Stimulated activated CD8-positive, alpha-beta memory T cell treated with anti-CD3 and anti-CD28 coated beads, Interleukin-15, amount 100 ng/mL, for 1 hour (primary cell): Measurements from ENCODE around the gene VPS72.

Experiments
- DNase-seq: peaks from one replicate; pipeline ENCODE4 v3.0.0-alpha.2; 2020; ENCODE audit warnings: low read depth

The VPS72 gene

GRCh38 chr1:151187205-151187604 is 2.8 kb downstream of the VPS72 start:
- DNase-seq, result no peak

- DNase-seq, result no peak
Observed at GRCh38 chr1:151184211-151184610, 5.8 kb downstream of the VPS72 start.

- no peak for DNase-seq
Observed at GRCh38 chr1:151176514-151177045, 13.4 kb downstream of the VPS72 start.

- DNase-seq, result no peak
Observed at GRCh38 chr1:151175863-151176262, 14.1 kb downstream of the VPS72 start, which contains the start of gene TMOD4. Gene TMOD4, minus strand, starts transcription at chr1:151175981. Its CDS starts 1,106 bp downstream, at chr1:151174875.

GRCh38 chr1:151175041-151175741 is 14.8 kb downstream of the VPS72 start:
- DNase-seq, result no peak

- DNase-seq, result no peak
Observed at GRCh38 chr1:151171190-151171589, 18.8 kb downstream of the VPS72 start.

GRCh38 chr1:151167116-151167515 is 22.9 kb downstream of the VPS72 start:
- DNase-seq, result no peak

GRCh38 chr1:151166505-151166956 is 23.5 kb downstream of the VPS72 start:
- no peak for DNase-seq

GRCh38 chr1:151165738-151166504 is 24.1 kb downstream of the VPS72 start, which contains the start of the genes LYSMD1 and SCNM1:
Gene LYSMD1, minus strand, starts transcription at chr1:151165902. Its CDS starts 644 bp downstream, at chr1:151165258.
Gene SCNM1, plus strand, starts transcription at chr1:151166144. Its CDS starts 9 bp downstream, at chr1:151166153.
- DNase-seq, result peak; percentile 88

- DNase-seq, result no peak
Observed at GRCh38 chr1:151165281-151165737, 24.7 kb downstream of the VPS72 start.

- no peak for DNase-seq
Observed at GRCh38 chr1:151164732-151165280, 25.2 kb downstream of the VPS72 start.

GRCh38 chr1:151159373-151159772 is 30.6 kb downstream of the VPS72 start:
- no peak for DNase-seq

- DNase-seq, result no peak
Observed at GRCh38 chr1:151158751-151159251, 31.2 kb downstream of the VPS72 start.

GRCh38 chr1:151158326-151158725 is 31.7 kb downstream of the VPS72 start:
- no peak for DNase-seq

- DNase-seq, result peak; percentile 20
Observed at GRCh38 chr1:151157067-151157531, 32.9 kb downstream of the VPS72 start.

GRCh38 chr1:151156515-151156819 is 33.5 kb downstream of the VPS72 start, which contains the start of gene TNFAIP8L2:
Gene TNFAIP8L2, plus strand, starts transcription at chr1:151156649. Its CDS starts 2,049 bp downstream, at chr1:151158698.
- DNase-seq, result peak; percentile 64

- DNase-seq, result no peak
Observed at GRCh38 chr1:151147665-151148064, 42.3 kb downstream of the VPS72 start.

- DNase-seq, result no peak
Observed at GRCh38 chr1:151147132-151147503, 42.9 kb downstream of the VPS72 start.

- DNase-seq, result peak; percentile 72
Observed at GRCh38 chr1:151146412-151147131, 43.4 kb downstream of the VPS72 start, which contains the start of gene SEMA6C. Gene SEMA6C, minus strand, starts transcription at chr1:151146631. Its CDS starts 4,010 bp downstream, at chr1:151142621.

GRCh38 chr1:151146072-151146411 is 44.0 kb downstream of the VPS72 start:
- no peak for DNase-seq

GRCh38 chr1:151145304-151146071 is 44.5 kb downstream of the VPS72 start:
- no peak for DNase-seq
